AG04449 (cell line): ENCODE measurements around the gene FGF5.

Source experiments
- CTCF ChIA-PET: fragments of 350-600 bp; formaldehyde crosslinking; extraction: SDS; loops from one replicate; lab custom pipeline; 2021; ENCODE audit warnings: antibody characterized with exemption; lab: Yijun Ruan, JAX
- POLR2A ChIA-PET: fragments of 400-600, 350-600 bp; formaldehyde crosslinking; extraction: SDS; loops from one replicate; lab custom pipeline; 2020; ENCODE audit warnings: antibody characterized with exemption, inconsistent platforms; lab: Yijun Ruan, JAX
- DNase-seq: peaks from one replicate; pipeline ENCODE4 v3.0.0-alpha.2; 2010; ENCODE audit warnings: low read depth, low spot score
- H3K4me3 ChIP-seq: 2 replicates; pipeline ENCODE4 v1.5.1; 2011; ENCODE audit warnings: low read depth, mild to moderate bottlenecking, control low read depth, low read length
- TF ChIP-seq, protein P1 (sequence below): IDR thresholded peaks from one replicate; pipeline ENCODE4 v1.5.1; 2011; ENCODE audit warnings: mild to moderate bottlenecking, moderate library complexity, low read length, control low read depth, inconsistent platforms; ENCODE audit not compliant: insufficient read depth; ENCODE audit errors: missing control alignments

Gene FGF5

DNA sequence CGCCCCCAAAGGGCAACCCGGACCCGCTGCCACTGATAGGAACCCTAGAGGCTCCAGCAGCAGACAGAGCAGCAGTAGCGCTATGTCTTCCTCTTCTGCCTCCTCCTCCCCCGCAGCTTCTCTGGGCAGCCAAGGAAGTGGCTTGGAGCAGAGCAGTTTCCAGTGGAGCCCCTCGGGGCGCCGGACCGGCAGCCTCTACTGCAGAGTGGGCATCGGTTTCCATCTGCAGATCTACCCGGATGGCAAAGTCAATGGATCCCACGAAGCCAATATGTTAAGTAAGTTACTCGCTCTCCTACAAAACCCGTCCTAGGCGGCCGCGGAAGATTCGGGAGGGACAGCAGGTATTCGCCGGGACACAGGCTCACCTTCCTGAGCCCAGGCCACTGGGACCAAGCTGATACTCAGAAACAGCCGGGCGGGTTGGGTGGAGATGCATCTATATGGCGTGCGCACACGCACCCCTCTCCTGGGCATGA lies 477 bp downstream of the FGF5 start:
- ChIA-PET CTCF (interaction anchor here (1.4 to 2.4 kb wide), 9 partner anchors 11 to 81 kb away, joined by 3 to 16 read pairs (median 5); no protein-coding TSS in a partner anchor), POLR2A (interaction anchor here (0.8 to 2.5 kb wide), 15 partner anchors 12 to 194 kb away, joined by 3 to 43 read pairs (median 9); partner anchors contain the start of genes ANTXR2 and CFAP299)
- TF ChIP-seq, protein P1, sequence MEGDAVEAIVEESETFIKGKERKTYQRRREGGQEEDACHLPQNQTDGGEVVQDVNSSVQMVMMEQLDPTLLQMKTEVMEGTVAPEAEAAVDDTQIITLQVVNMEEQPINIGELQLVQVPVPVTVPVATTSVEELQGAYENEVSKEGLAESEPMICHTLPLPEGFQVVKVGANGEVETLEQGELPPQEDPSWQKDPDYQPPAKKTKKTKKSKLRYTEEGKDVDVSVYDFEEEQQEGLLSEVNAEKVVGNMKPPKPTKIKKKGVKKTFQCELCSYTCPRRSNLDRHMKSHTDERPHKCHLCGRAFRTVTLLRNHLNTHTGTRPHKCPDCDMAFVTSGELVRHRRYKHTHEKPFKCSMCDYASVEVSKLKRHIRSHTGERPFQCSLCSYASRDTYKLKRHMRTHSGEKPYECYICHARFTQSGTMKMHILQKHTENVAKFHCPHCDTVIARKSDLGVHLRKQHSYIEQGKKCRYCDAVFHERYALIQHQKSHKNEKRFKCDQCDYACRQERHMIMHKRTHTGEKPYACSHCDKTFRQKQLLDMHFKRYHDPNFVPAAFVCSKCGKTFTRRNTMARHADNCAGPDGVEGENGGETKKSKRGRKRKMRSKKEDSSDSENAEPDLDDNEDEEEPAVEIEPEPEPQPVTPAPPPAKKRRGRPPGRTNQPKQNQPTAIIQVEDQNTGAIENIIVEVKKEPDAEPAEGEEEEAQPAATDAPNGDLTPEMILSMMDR: no peak
- no peak for DNase-seq
- H3K4me3 ChIP-seq: peak overlapping the region; percentile 92

DNA sequence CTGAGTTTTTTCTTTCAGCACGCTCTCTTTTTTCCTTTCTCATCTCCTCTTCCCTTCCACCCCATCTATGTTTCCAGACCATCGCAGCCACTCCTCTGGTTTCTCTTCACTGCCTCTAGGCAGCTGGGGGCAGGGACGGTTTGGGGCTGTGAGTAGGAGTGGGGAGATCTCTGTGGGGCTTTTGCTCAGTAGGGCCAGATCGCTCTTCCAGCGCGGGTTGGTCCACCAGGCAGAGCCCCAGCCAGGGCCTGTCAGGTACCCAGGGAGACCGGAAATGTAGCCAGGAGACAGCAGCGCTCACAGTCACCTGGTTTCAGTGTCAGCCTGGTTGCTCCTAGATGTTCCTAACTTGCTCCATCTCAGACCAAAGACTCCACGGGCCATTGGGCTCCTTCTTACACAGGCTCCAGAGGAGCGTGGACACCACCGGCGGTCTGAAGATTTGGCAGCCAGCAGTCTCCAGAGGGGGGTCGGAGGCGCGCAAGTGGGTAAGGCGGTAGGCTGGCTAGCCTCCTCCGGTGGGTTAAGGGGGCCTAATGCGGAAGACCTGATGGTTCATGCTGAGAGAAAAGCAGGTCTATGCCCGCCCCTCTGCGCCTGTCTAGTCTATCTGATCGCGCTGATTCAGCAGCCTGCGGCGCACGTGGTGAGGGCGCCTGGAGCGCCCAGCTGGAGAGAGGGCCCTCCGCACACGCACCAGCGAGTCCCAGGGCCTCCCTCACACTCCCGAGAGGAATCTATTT lies 1.8 kb downstream of the FGF5 start:
- POLR2A ChIA-PET: interaction anchor here (1.0 kb wide), 2 partner anchors 32 to 67 kb away, joined by 3 to 4 read pairs; partner anchors contain the start of gene CFAP299
- H3K4me3 ChIP-seq: peak overlapping the region; percentile 92
- CTCF ChIA-PET: interaction anchor here (1.2 to 2.2 kb wide), 4 partner anchors 17 to 48 kb away, joined by 3 to 9 read pairs (median 5); no protein-coding TSS in a partner anchor
- TF ChIP-seq, protein P1: no peak
- DNase-seq: no peak

DNA sequence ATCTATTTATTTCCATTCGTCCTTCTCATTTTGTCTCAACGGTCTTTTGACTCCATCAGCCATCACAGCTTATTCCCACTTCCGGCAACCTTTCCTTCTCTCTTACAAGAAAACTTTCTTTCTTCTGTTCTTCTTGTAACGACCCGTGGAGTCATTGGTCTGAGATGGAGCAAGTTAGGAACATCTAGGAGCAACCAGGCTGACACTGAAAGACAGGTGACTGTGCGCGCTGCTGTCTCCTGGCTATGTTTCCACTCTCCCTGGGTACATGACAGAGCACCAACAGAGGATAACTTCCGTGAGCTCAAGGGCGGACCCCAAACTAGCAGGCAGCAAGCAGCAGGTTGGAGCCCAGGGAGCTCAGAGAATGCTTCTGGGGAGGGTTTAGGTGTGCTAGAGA lies 2.5 kb downstream of the FGF5 start:
- POLR2A ChIA-PET: interaction anchor here (1.0 kb wide), 1 partner anchor 66 kb away, joined by 3 read pairs; the partner anchor contains the start of gene CFAP299
- CTCF ChIA-PET: interaction anchor here (1.0 to 2.2 kb wide), 5 partner anchors 12 to 48 kb away, joined by 3 to 9 read pairs (median 4); no protein-coding TSS in a partner anchor
- TF ChIP-seq, protein P1: no peak
- DNase-seq: no peak
- peak overlapping the region; percentile 92 for H3K4me3 ChIP-seq

DNA sequence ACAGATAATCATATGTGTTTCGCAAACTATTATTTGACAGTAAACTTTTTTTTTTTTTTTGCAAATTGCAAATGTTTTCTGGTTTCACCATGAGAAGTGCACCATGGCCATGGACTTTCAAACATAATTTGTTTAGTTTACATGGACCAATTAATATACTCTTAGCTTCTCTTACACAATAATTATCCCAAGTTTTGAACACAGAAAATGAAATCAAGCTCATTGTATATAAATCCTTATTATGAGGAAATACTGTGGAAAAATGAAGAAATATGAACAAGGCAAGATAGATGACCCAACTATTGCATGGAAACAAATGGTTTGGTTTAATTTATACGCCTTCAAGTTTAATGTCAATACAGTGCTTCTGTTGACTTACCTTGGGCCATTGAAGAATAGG lies 3.9 kb downstream of the FGF5 start:
- ChIA-PET POLR2A (interaction anchor here (1.1 kb wide), 1 partner anchor 15 kb away, joined by 3 read pairs; no protein-coding TSS in a partner anchor), CTCF (interaction anchor here (1.6 to 2.2 kb wide), 3 partner anchors 15 to 68 kb away, joined by 5 to 6 read pairs (median 5); no protein-coding TSS in a partner anchor)
- TF ChIP-seq, protein P1: no peak
- no peak for DNase-seq
- H3K4me3 ChIP-seq: peak overlapping the region; percentile 92

DNA sequence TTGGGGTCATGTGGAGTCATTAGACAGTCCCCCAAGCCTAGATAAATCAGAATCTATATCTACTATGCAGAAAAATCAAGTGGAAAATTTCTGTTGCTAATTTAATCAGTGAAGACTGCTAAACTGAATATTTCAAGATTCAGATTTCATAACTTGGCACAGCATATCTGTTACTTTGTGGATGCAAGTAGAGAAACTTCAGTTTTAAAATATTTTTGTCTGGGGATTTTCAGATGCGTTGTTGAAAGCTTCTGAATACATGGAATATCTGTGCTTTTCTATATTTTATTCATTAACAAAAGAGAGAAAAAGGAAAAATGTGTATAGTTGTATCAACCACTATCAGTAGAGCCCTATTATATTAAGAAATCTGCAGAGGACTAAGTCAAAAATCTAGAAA lies 4.4 kb downstream of the FGF5 start:
- DNase-seq: no peak
- peak overlapping the region; percentile 92 for H3K4me3 ChIP-seq
- POLR2A ChIA-PET: interaction anchor here (1.1 kb wide), 1 partner anchor 15 kb away, joined by 3 read pairs; no protein-coding TSS in a partner anchor
- TF ChIP-seq, protein P1: no peak
- CTCF ChIA-PET: interaction anchor here (0.8 to 1.7 kb wide), 3 partner anchors 51 to 70 kb away, joined by 3 to 5 read pairs (median 5); no protein-coding TSS in a partner anchor
